ENCODE results near the gene FRMPD2.

DNA sequence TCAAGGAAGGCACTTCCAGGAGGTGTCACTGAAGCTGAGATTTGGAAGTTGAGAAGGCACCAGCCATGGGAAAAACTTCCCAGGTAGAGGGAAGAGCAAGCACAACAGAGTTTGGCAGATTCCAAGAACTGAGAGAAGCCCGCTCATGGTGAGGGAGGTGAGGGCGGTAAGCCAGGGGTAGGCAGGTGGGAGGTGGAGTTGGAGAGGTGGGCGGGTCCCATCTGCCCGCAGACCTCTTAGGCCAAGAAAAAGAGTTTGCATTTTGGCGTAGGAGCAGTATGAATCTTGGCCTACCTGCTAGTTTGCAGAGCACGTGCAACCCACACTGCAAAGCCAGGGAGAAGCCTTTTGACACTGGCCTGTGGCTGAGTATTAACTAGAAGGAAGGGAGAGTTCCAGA, 18.8 kb downstream of the FRMPD2 start:
- no peak for TF ChIP-seq TP53 (CRISPR knock-in tag; IDR thresholded peaks at IDR 0.05)
- no peak for TF ChIP-seq EP300 (IDR thresholded peaks at IDR 0.05)
- no peak for TF ChIP-seq EHMT2 (IDR thresholded peaks at IDR 0.05; ENCODE audit: low read depth)
- TF ChIP-seq CEBPB (IDR thresholded peaks at IDR 0.05): no peak
- TF ChIP-seq, protein P1, sequence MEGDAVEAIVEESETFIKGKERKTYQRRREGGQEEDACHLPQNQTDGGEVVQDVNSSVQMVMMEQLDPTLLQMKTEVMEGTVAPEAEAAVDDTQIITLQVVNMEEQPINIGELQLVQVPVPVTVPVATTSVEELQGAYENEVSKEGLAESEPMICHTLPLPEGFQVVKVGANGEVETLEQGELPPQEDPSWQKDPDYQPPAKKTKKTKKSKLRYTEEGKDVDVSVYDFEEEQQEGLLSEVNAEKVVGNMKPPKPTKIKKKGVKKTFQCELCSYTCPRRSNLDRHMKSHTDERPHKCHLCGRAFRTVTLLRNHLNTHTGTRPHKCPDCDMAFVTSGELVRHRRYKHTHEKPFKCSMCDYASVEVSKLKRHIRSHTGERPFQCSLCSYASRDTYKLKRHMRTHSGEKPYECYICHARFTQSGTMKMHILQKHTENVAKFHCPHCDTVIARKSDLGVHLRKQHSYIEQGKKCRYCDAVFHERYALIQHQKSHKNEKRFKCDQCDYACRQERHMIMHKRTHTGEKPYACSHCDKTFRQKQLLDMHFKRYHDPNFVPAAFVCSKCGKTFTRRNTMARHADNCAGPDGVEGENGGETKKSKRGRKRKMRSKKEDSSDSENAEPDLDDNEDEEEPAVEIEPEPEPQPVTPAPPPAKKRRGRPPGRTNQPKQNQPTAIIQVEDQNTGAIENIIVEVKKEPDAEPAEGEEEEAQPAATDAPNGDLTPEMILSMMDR (IDR thresholded peaks at IDR 0.05): no peak
- TF ChIP-seq, protein P2, sequence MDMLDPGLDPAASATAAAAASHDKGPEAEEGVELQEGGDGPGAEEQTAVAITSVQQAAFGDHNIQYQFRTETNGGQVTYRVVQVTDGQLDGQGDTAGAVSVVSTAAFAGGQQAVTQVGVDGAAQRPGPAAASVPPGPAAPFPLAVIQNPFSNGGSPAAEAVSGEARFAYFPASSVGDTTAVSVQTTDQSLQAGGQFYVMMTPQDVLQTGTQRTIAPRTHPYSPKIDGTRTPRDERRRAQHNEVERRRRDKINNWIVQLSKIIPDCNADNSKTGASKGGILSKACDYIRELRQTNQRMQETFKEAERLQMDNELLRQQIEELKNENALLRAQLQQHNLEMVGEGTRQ (IDR thresholded peaks at IDR 0.05): no peak
- no peak for TF ChIP-seq RFX5 (IDR thresholded peaks at IDR 0.05)
- TF ChIP-seq, protein P3, sequence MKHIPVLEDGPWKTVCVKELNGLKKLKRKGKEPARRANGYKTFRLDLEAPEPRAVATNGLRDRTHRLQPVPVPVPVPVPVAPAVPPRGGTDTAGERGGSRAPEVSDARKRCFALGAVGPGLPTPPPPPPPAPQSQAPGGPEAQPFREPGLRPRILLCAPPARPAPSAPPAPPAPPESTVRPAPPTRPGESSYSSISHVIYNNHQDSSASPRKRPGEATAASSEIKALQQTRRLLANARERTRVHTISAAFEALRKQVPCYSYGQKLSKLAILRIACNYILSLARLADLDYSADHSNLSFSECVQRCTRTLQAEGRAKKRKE (CRISPR knock-in tag; IDR thresholded peaks at IDR 0.05; ENCODE audit: low read depth): no peak
- TF ChIP-seq POLR2A (IDR thresholded peaks at IDR 0.05; ENCODE audit: low read length): no peak

Data from A549 (cell line).